Sigmoid colon (tissue), 7 donors: ENCODE measurements around the gene DPYSL5. TPM values are rescaled to one million over a fixed set of nuclear protein-coding genes. Genes with fewer than 3 reads are reported as not detected.

Experiments used
- DNase-seq: peaks from one replicate; pipeline ENCODE4 v3.0.0-alpha.2; 2019
- H3K27ac ChIP-seq, 4 donors: fragments of 200-600 bp; sonication (generic); one replicate each; pipeline ENCODE4 v1.5.1; 2016 to 2019; ENCODE audit warnings: mild to moderate bottlenecking in 1 of 4
- H3K27me3 ChIP-seq, 3 donors: fragments of 200-600 bp; sonication (generic); one replicate each; pipeline ENCODE4 v1.5.1; 2019; ENCODE audit warnings: mild to moderate bottlenecking in 1 of 3
- H3K36me3 ChIP-seq, 4 donors: fragments of 200-600 bp; sonication (generic); one replicate each; pipeline ENCODE4 v1.5.1; 2016 to 2019
- H3K4me1 ChIP-seq, 4 donors: fragments of 200-600 bp; sonication (generic); one replicate each; pipeline ENCODE4 v1.5.1; 2017 to 2019
- H3K4me3 ChIP-seq, 4 donors: fragments of 200-600 bp; sonication (generic); one replicate each; pipeline ENCODE4 v1.5.1; 2017 to 2019; ENCODE audit warnings: mild to moderate bottlenecking in 2 of 4, moderate library complexity in 1 of 4
- H3K9me3 ChIP-seq, 4 donors: fragments of 200-600 bp in 3 of 4; sonication (generic) in 3 of 4; one replicate each; pipeline versions ENCODE4 v1.5.1 to v1.6.1; 2013 to 2019
- EP300 ChIP-seq, 4 donors: sonication (generic); formaldehyde crosslinking; IDR thresholded peaks; one replicate each; pipeline ENCODE4 v1.6.1; 2017; ENCODE audit warnings: antibody characterized with exemption in 4 of 4
- POLR2A ChIP-seq, 2 donors: fragments of 450-650 bp; IDR thresholded peaks; one replicate each; pipeline ENCODE4 v1.6.1; 2016; ENCODE audit warnings: antibody characterized with exemption in 2 of 2, mild to moderate bottlenecking in 2 of 2, moderate library complexity in 2 of 2
- POLR2AphosphoS5 ChIP-seq, 4 donors: sonication (generic); formaldehyde crosslinking; IDR thresholded peaks; one replicate each; pipeline ENCODE4 v1.6.1; 2017; ENCODE audit warnings: antibody characterized with exemption in 4 of 4
- WGBS, 2 donors: extraction: QIAGEN DNeasy Blood & Tissue Kit; methylation state at CpG; one replicate each; pipeline ENCODE4 v1.1.7; 2013; 5-methylcytosine and 5-hydroxymethylcytosine counted together
- intact Hi-C: fragments of 100-400 bp; cut with DNase I; formaldehyde crosslinking; loops from one replicate; pipeline ENCODE4 v1.15.1; 2023
- polyA plus RNA-seq, 3 donors: library from polyadenylated mRNA; stranded (reverse); fragments of 200-250 nt; gene quantifications; one replicate each; pipeline ENCODE4 v1.2.3, GENCODE V29; 2013
- total RNA-seq, 4 donors: library from RNA; depleted of rRNA; stranded (reverse); fragments of >200 nt; gene quantifications; one replicate each; pipeline ENCODE4 v1.1.0, GENCODE V29; 2016
- TF ChIP-seq, protein P1 (sequence below), 4 experiments: fragments of 450-650 bp in 3 of 4; fragments of 200-600 bp in 1 of 4; IDR thresholded peaks; one replicate each; pipeline ENCODE4 v1.5.1; 2016 to 2019; ENCODE audit warnings: antibody characterized with exemption in 4 of 4, mild to moderate bottlenecking in 3 of 4, moderate library complexity in 2 of 4
- donor health status: healthy with polysubstance abuse.
- donor health status: Bipolar disorder and iron deficiency.
- donor health status: healthy.

DPYSL5 gene
- total and polyA plus RNA-seq, 7 donors, result 0.16 to 1.9 (median 0.74) TPM; not detected in 2

DNA sequence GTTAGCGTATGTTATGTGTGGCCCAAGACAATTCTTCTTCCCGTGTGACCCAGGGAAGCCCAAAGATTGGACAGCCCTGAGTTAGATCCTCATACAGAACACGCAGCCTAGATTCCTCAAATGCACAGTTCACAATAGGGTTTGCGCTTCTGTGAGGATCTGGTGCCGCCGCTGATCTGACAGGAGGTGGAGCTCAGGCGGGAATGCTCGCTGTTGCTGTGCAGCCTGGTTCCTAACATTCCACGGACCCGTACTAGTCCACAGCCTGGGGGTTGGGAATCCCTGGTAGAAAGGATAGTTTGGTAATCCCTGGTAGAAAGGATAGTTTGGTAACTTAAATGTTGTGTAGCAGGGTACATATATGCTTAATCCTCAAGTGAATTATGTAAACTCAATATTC is 149.5 kb downstream of the DPYSL5 start:
- intact Hi-C loops, result no loop called here
- Histone ChIP-seq H3K27me3 (no peaks in the 10 kb centered on the region), H3K9me3 (no peaks in the 10 kb centered on the region), H3K4me1 (no peaks in the 10 kb centered on the region), H3K4me3 (no peak overlapping the region), H3K36me3 (no peaks in the 10 kb centered on the region), H3K27ac (no peak overlapping the region)
- 81 to 92% methylated on average over 10 of the region's 10 CpGs for WGBS, 2 donors
- DNase-seq, result no peak
- no peak for TF ChIP-seq POLR2AphosphoS5 (IDR thresholded peaks at IDR 0.05)
- TF ChIP-seq, protein P1, sequence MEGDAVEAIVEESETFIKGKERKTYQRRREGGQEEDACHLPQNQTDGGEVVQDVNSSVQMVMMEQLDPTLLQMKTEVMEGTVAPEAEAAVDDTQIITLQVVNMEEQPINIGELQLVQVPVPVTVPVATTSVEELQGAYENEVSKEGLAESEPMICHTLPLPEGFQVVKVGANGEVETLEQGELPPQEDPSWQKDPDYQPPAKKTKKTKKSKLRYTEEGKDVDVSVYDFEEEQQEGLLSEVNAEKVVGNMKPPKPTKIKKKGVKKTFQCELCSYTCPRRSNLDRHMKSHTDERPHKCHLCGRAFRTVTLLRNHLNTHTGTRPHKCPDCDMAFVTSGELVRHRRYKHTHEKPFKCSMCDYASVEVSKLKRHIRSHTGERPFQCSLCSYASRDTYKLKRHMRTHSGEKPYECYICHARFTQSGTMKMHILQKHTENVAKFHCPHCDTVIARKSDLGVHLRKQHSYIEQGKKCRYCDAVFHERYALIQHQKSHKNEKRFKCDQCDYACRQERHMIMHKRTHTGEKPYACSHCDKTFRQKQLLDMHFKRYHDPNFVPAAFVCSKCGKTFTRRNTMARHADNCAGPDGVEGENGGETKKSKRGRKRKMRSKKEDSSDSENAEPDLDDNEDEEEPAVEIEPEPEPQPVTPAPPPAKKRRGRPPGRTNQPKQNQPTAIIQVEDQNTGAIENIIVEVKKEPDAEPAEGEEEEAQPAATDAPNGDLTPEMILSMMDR (IDR thresholded peaks at IDR 0.05), result no peak
- TF ChIP-seq POLR2A (IDR thresholded peaks at IDR 0.05), result no peak
- no peak for TF ChIP-seq EP300 (IDR thresholded peaks at IDR 0.05)

DNA sequence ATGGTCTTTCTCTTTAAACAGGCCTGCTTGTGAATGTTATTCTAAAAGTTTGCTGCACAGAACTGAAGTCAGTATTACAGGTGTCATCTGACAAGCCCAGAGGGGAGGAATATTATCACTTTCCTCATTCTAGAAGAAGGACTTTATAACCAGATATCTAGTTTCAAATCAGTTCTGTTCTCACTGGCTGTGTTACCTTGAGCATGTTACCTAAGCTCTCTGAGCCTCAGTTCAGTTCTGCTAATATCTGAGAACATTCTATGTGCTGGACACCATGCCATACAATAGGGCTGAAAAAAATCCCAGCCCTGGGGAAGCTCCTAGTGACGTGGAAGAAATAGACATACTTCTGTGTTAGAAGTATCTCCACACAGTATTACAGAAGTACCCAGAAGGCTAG is 150.4 kb downstream of the DPYSL5 start:
- H3K36me3 ChIP-seq, result no peaks in the 10 kb centered on the region
- H3K4me1 ChIP-seq, result no peaks in the 10 kb centered on the region
- no peak for TF ChIP-seq POLR2A (IDR thresholded peaks at IDR 0.05)
- intact Hi-C loops, result no loop called here
- 81 to 86% methylated on average over 1 of the region's 1 CpG for WGBS, 2 donors
- H3K9me3 ChIP-seq, result no peaks in the 10 kb centered on the region
- H3K27me3 ChIP-seq, result no peaks in the 10 kb centered on the region
- DNase-seq, result no peak
- H3K27ac ChIP-seq, result no peak overlapping the region
- no peak overlapping the region for H3K4me3 ChIP-seq

Other genes starting within 250 kb of the DPYSL5 start
- not detected for gene CIB4, start 206.8 kb upstream of the DPYSL5 start, total RNA-seq
- not detected for gene CIB4, start 206.8 kb upstream of the DPYSL5 start, polyA plus RNA-seq
- gene KCNK3, start 155.4 kb upstream of the DPYSL5 start, total RNA-seq, result 10 to 100 TPM in 1 of 4 donors, 1 to 10 TPM in 3; 2.9 to 12.2 (median 6.1) TPM
- 1 to 10 TPM in 1 of 3 donors, under 1 TPM in 2; under 0.01 to 2.3 (median 0.23) TPM for gene KCNK3, start 155.4 kb upstream of the DPYSL5 start, polyA plus RNA-seq
- 10 to 100 TPM; 19.6 to 27.4 (median 25.8) TPM for gene SLC35F6, start 83.8 kb upstream of the DPYSL5 start, total RNA-seq
- 10 to 100 TPM in 1 of 3 donors, 1 to 10 TPM in 2; 4.2 to 23.1 (median 7.4) TPM for gene SLC35F6, start 83.8 kb upstream of the DPYSL5 start, polyA plus RNA-seq
- not detected for gene CENPA, start 62.1 kb upstream of the DPYSL5 start, total RNA-seq
- gene CENPA, start 62.1 kb upstream of the DPYSL5 start, polyA plus RNA-seq, result 10 to 100 TPM in 1 of 3 donors, 1 to 10 TPM in 2; 1.2 to 11.6 (median 3.2) TPM
- 10 to 100 TPM in 1 of 4 donors, 1 to 10 TPM in 3; 5.1 to 27.4 (median 8.9) TPM for gene MAPRE3, start 122.5 kb downstream of the DPYSL5 start, total RNA-seq
- 10 to 100 TPM; 15.6 to 73.3 (median 32.1) TPM for gene MAPRE3, start 122.5 kb downstream of the DPYSL5 start, polyA plus RNA-seq
- gene TMEM214, start 184.8 kb downstream of the DPYSL5 start, total RNA-seq, result 10 to 100 TPM; 26.4 to 39.4 (median 35.0) TPM
- gene TMEM214, start 184.8 kb downstream of the DPYSL5 start, polyA plus RNA-seq, result 10 to 100 TPM; 16.0 to 65.7 (median 16.2) TPM
- 10 to 100 TPM; 16.8 to 23.3 (median 18.1) TPM for gene AGBL5, start 203.5 kb downstream of the DPYSL5 start, total RNA-seq
- 10 to 100 TPM; 12.4 to 16.2 (median 13.4) TPM for gene AGBL5, start 203.5 kb downstream of the DPYSL5 start, polyA plus RNA-seq
- gene OST4, start 223.5 kb downstream of the DPYSL5 start, total RNA-seq, result 100 to 1,000 TPM; 244 to 428 (median 382) TPM
- 100 to 1,000 TPM; 366 to 688 (median 635) TPM for gene OST4, start 223.5 kb downstream of the DPYSL5 start, polyA plus RNA-seq
- 100 to 1,000 TPM; 156 to 350 (median 279) TPM for gene EMILIN1, start 230.5 kb downstream of the DPYSL5 start, total RNA-seq
- 10 to 100 TPM in 1 of 3 donors, 1 to 10 TPM in 2; 4.8 to 50.9 (median 5.3) TPM for gene EMILIN1, start 230.5 kb downstream of the DPYSL5 start, polyA plus RNA-seq
- 1 to 10 TPM; 1.6 to 5.3 (median 3.8) TPM for gene KHK, start 238.6 kb downstream of the DPYSL5 start, total RNA-seq
- gene KHK, start 238.6 kb downstream of the DPYSL5 start, polyA plus RNA-seq, result 10 to 100 TPM in 1 of 3 donors, 1 to 10 TPM in 2; 2.4 to 12.7 (median 6.7) TPM